ENCODE results near the gene PLXNB1.

Gene PLXNB1

GRCh38 chr3:48415251-48415953, 14.5 kb downstream of the PLXNB1 start:
- H3K9ac ChIP-seq (ENCODE audit: insufficient read length): no peak overlapping the region
- no peak for TF ChIP-seq EZH2 (IDR thresholded peaks at IDR 0.05)
- TF ChIP-seq POLR2AphosphoS5 (IDR thresholded peaks at IDR 0.05; ENCODE audit: borderline replicate concordance, low read depth, low read length): no peak
- TF ChIP-seq FOXP2 (optimal IDR thresholded peaks at IDR 0.05; ENCODE audit: control extremely low read depth, extremely low read length, insufficient read depth): no peak
- no peaks in the 10 kb centered on the region for H3K9me3 ChIP-seq (ENCODE audit: low read depth, low read length)
- H3K27ac ChIP-seq: no peak overlapping the region
- H3K4me3 ChIP-seq: no peak overlapping the region
- no peaks in the 10 kb centered on the region for H3K36me3 ChIP-seq (ENCODE audit: insufficient read depth, low read length)
- DNase-seq (ENCODE audit: low read depth, low spot score): no peak

GRCh38 chr3:48414376-48415250, 15.3 kb downstream of the PLXNB1 start:
- no peak overlapping the region for H3K9ac ChIP-seq (ENCODE audit: insufficient read length)
- TF ChIP-seq FOXP2 (optimal IDR thresholded peaks at IDR 0.05; ENCODE audit: control extremely low read depth, extremely low read length, insufficient read depth): no peak
- TF ChIP-seq POLR2AphosphoS5 (IDR thresholded peaks at IDR 0.05; ENCODE audit: borderline replicate concordance, low read depth, low read length): no peak
- no peak for TF ChIP-seq EZH2 (IDR thresholded peaks at IDR 0.05)
- H3K4me3 ChIP-seq: no peak overlapping the region
- no peak overlapping the region for H3K27ac ChIP-seq
- H3K36me3 ChIP-seq (ENCODE audit: insufficient read depth, low read length): no peaks in the 10 kb centered on the region
- H3K9me3 ChIP-seq (ENCODE audit: low read depth, low read length): no peaks in the 10 kb centered on the region
- DNase-seq (ENCODE audit: low read depth, low spot score): no peak

DNA sequence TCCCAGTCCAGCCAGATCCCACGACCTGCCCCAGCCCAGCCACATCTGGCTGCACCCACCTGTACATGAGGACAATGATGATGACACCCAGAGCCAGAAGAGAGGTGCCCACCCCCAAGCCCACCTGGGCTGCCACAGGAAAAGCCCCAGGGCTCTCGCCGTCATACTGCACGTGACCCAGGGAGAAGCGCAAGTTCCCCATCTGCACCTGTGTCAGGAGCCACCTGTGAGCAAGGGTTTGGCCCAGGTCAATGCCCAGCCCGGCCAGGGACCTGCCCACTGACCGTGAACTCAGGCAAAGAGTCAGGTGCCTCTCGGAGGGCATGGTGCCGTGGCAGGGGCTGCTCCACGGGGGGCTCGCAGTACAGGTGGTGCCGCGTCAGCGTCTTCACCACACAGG, 16.3 kb downstream of the PLXNB1 start:
- no peak overlapping the region for H3K9ac ChIP-seq (ENCODE audit: insufficient read length)
- DNase-seq (ENCODE audit: low read depth, low spot score): no peak
- H3K27ac ChIP-seq: no peak overlapping the region
- no peak for TF ChIP-seq FOXP2 (optimal IDR thresholded peaks at IDR 0.05; ENCODE audit: control extremely low read depth, extremely low read length, insufficient read depth)
- no peak for TF ChIP-seq POLR2AphosphoS5 (IDR thresholded peaks at IDR 0.05; ENCODE audit: borderline replicate concordance, low read depth, low read length)
- TF ChIP-seq EZH2 (IDR thresholded peaks at IDR 0.05): no peak
- no peaks in the 10 kb centered on the region for H3K36me3 ChIP-seq (ENCODE audit: insufficient read depth, low read length)
- H3K9me3 ChIP-seq (ENCODE audit: low read depth, low read length): no peaks in the 10 kb centered on the region
- H3K4me3 ChIP-seq: no peak overlapping the region

DNA sequence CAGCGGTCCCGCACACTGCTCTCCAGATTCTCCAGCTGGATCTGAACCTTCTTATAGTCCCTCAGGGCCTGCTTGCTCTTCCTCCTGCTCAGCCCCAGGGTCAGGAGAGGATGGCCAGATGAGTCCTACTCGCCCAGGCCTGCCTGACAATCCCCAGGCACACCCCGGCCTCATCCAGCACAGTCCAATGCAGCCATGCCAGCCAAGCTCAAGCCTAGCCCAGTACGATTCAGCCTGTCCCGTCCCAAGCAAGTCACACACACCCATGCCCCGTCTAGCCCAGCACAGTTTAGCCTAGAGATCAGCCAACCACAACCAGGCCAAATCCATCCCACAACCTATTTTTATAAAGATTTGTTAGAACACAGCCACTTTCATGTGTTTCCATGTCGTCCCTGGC, 16.8 kb downstream of the PLXNB1 start:
- H3K9ac ChIP-seq (ENCODE audit: insufficient read length): no peak overlapping the region
- H3K27ac ChIP-seq: no peak overlapping the region
- no peaks in the 10 kb centered on the region for H3K36me3 ChIP-seq (ENCODE audit: insufficient read depth, low read length)
- H3K9me3 ChIP-seq (ENCODE audit: low read depth, low read length): no peaks in the 10 kb centered on the region
- no peak overlapping the region for H3K4me3 ChIP-seq
- DNase-seq (ENCODE audit: low read depth, low spot score): no peak
- TF ChIP-seq FOXP2 (optimal IDR thresholded peaks at IDR 0.05; ENCODE audit: control extremely low read depth, extremely low read length, insufficient read depth): no peak

DNA sequence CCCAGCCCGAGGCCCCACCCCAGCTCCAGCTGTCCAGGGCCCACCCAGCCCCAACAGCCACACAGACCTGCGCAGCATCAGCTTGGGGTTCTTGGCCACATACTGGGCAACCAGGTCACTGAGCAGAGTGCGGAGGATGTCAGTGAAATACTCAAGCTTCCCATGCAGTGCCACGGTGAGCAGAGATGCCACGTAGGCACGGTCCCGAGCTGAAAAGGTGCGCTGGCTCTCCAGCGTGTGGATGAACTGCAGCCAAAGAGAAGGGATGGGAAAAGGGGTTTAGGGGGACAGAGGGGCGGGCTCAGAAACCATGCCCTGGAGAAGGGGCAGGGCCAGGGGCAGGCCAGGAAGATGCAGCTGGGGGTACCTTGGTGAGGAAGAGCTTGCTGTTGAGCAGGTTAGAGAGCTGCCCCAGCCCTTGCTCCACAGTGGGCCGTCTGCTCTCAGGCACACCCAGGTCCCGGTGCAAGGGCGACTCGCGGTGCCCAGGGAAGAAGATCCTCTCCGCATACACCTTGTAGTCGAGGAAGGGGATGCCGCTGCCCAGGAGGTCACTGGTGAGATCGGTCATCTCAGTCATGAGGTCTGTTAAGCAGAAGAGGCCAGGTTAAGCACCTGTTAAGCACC, 17.4 kb downstream of the PLXNB1 start:
- H3K36me3 ChIP-seq (ENCODE audit: insufficient read depth, low read length): no peaks in the 10 kb centered on the region

DNA sequence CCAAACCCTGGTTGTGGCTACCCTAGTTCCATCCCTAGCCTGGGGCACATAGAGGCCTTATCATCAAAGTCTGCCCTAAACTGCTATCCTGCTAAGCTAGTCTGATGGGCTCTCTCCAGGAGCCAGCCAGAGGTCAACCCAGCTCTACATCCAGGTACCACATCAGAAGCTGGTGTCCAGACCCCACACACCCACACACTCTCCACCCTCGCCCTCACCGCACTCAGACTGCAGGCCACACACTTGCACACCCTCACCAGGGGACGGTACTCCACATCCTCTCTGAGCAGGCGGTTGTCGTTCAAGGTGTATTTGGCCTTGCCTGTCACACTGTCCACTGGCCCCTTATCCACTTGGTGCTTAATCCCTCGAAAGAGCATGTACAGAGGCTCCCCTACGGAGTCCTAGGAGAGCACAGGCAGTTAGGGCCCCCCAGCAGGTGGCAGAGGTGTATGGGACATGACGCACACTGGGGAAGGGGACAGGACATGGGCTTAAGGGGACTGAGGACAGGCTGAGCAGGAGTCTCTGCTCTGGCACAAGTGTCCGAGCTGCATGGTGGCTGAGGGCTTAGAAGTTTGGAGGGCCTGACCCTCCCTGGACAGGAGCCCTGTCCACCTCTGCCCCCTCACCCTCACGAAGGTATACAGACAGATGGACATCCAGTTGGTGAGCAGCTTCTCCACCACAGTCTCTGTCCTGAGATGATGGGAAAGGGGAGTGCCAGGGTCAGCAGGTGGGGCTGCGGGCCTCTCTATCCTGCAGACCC, 18.1 kb downstream of the PLXNB1 start:
- Histone ChIP-seq H3K27ac (no peak overlapping the region), H3K9me3 (ENCODE audit: low read depth, low read length) (no peaks in the 10 kb centered on the region), H3K9ac (ENCODE audit: insufficient read length) (no peak overlapping the region), H3K4me3 (no peak overlapping the region), H3K36me3 (ENCODE audit: insufficient read depth, low read length) (no peaks in the 10 kb centered on the region)
- TF ChIP-seq EZH2 (IDR thresholded peaks at IDR 0.05) (no peak), POLR2AphosphoS5 (IDR thresholded peaks at IDR 0.05; ENCODE audit: borderline replicate concordance, low read depth, low read length) (no peak), FOXP2 (optimal IDR thresholded peaks at IDR 0.05; ENCODE audit: control extremely low read depth, extremely low read length, insufficient read depth) (no peak)
- DNase-seq (ENCODE audit: low read depth, low spot score): no peak

More for the DNA sequence above, 17.4 kb downstream of the PLXNB1 start:
- Histone ChIP-seq H3K27ac (no peak overlapping the region), H3K9me3 (ENCODE audit: low read depth, low read length) (no peaks in the 10 kb centered on the region), H3K9ac (ENCODE audit: insufficient read length) (no peak overlapping the region), H3K4me3 (no peak overlapping the region)
- TF ChIP-seq POLR2AphosphoS5 (IDR thresholded peaks at IDR 0.05; ENCODE audit: borderline replicate concordance, low read depth, low read length) (no peak), FOXP2 (optimal IDR thresholded peaks at IDR 0.05; ENCODE audit: control extremely low read depth, extremely low read length, insufficient read depth) (no peak), EZH2 (IDR thresholded peaks at IDR 0.05) (no peak)
- no peak for DNase-seq (ENCODE audit: low read depth, low spot score)

DNA sequence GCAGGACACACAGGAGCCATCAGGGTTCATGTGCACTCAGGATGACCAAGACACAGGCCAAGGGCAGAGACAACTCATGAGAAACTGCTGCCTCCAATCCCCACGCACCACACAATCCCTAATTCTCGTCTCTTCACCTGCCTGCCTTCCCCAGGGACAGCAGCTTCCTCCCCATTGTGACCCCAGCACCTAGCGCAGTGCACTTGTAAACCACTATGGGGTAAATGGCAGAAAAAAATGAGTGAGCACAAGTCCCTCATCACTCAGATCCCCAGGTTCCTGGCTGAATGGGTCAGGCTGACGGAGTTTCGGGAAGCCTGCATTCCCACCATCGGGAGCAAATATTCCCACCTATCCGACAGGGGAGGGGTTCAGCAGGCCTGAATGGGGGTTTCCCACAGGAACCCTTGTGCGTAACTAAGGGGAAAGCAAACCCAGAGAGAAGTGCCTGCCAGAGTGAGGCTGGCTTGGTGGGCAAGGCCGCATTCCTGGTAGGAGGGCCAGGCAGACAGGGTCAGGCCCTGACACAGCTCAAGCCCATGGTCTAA, 18.8 kb downstream of the PLXNB1 start:
- DNase-seq (ENCODE audit: low read depth, low spot score): no peak
- TF ChIP-seq EZH2 (IDR thresholded peaks at IDR 0.05): no peak
- no peak for TF ChIP-seq POLR2AphosphoS5 (IDR thresholded peaks at IDR 0.05; ENCODE audit: borderline replicate concordance, low read depth, low read length)
- TF ChIP-seq FOXP2 (optimal IDR thresholded peaks at IDR 0.05; ENCODE audit: control extremely low read depth, extremely low read length, insufficient read depth): no peak
- no peaks in the 10 kb centered on the region for H3K9me3 ChIP-seq (ENCODE audit: low read depth, low read length)
- no peaks in the 10 kb centered on the region for H3K36me3 ChIP-seq (ENCODE audit: insufficient read depth, low read length)
- H3K4me3 ChIP-seq: no peak overlapping the region
- no peak overlapping the region for H3K9ac ChIP-seq (ENCODE audit: insufficient read length)
- H3K27ac ChIP-seq: no peak overlapping the region
